Measurements from ENCODE around the gene ANO9. TPM values are rescaled to one million over a fixed set of nuclear protein-coding genes. Genes with fewer than 3 reads are reported as not detected.
"Not testable (repeated sequence)": the region's sequence is repeated elsewhere in the genome, so short reads cannot be mapped to it uniquely, and the experiment has no call there.

ANO9 gene
- total and polyA plus RNA-seq, 5 experiments from 2014 or later, result 4.8 to 78.6 (median 8.6) TPM

- Mint-ChIP-seq H3K36me3 (peaks cover 0 to 3% (median 0%) of the 10 kb centered on the region in 3 donors), H3K4me1 (peaks cover 9 to 44% (median 32%) of the 10 kb centered on the region in 4 donors), H3K27me3 (no peaks in the 10 kb centered on the region), H3K27ac (peak overlapping the region; percentile 91 to 97 (median 95)), H3K4me3 (peak overlapping the region; percentile 92 to 100 (median 98)), H3K9me3 (no peaks in the 10 kb centered on the region)
- DNase-seq (peak in 2 of 10 donors; percentile 2 to 13), ATAC-seq (peak in 1 of 2 donors; percentile 9)
- POLR2A ChIA-PET, result interaction anchor here (0.6 to 7.9 kb wide), 22 partner anchors 10 to 219 kb away, joined by 3 to 144 read pairs (median 4); partner anchors contain the start of genes ANO9, BET1L, HRAS and PTDSS2
Measured at GRCh38 chr11:416051-416756, 25.6 kb downstream of the ANO9 start.

- H3K27ac Mint-ChIP-seq, result peak overlapping the region; percentile 91 to 97 (median 95)
- peak in 2 of 10 donors; percentile 1 to 6 for DNase-seq
- H3K4me1 Mint-ChIP-seq, result peaks cover 9 to 44% (median 32%) of the 10 kb centered on the region in 4 donors
- peak in 1 of 2 donors; percentile 2 for ATAC-seq
- no peaks in the 10 kb centered on the region for H3K27me3 Mint-ChIP-seq
- peaks cover 0 to 3% (median 0%) of the 10 kb centered on the region in 3 donors for H3K36me3 Mint-ChIP-seq
- H3K4me3 Mint-ChIP-seq, result peak overlapping the region; percentile 92 to 100 (median 98)
- POLR2A ChIA-PET, result interaction anchor here (0.8 to 7.9 kb wide), 16 partner anchors 10 to 208 kb away, joined by 3 to 144 read pairs (median 6); partner anchors contain the start of genes ANO9, BET1L, HRAS and PGGHG
- no peaks in the 10 kb centered on the region for H3K9me3 Mint-ChIP-seq
Measured at GRCh38 chr11:415640-416041, 26.2 kb downstream of the ANO9 start.

GRCh38 chr11:414318-414857, 27.4 kb downstream of the ANO9 start:
- H3K4me1 Mint-ChIP-seq, result peaks cover 9 to 44% (median 33%) of the 10 kb centered on the region in 4 donors
- peak overlapping the region; percentile 91 to 97 (median 95) for H3K27ac Mint-ChIP-seq
- DNase-seq (peak in 3 of 10 donors; percentile 16 to 30 (median 19)), ATAC-seq (peak; percentile 36 to 38)
- peaks cover 0 to 3% (median 3%) of the 10 kb centered on the region in 3 donors for H3K36me3 Mint-ChIP-seq
- POLR2A ChIA-PET, result interaction anchor here (0.6 to 7.9 kb wide), 19 partner anchors 9 to 405 kb away, joined by 3 to 144 read pairs (median 4); partner anchors contain the start of genes ANO9, BET1L, PHRF1 and PNPLA2
- peak overlapping the region; percentile 92 to 100 (median 98) for H3K4me3 Mint-ChIP-seq
- no peaks in the 10 kb centered on the region for H3K9me3 Mint-ChIP-seq
- no peaks in the 10 kb centered on the region for H3K27me3 Mint-ChIP-seq

GRCh38 chr11:413120-414081, 28.4 kb downstream of the ANO9 start:
- peak overlapping the region; percentile 77 to 100 (median 86) for H3K4me3 Mint-ChIP-seq
- POLR2A ChIA-PET, result interaction anchor here (0.6 to 7.9 kb wide), 12 partner anchors 8 to 206 kb away, joined by 3 to 144 read pairs (median 12); partner anchors contain the start of genes ANO9, BET1L, HRAS and PHRF1
- peak overlapping the region; percentile 40 to 91 (median 82) for H3K27ac Mint-ChIP-seq
- H3K4me1 Mint-ChIP-seq, result peaks cover 12 to 44% (median 43%) of the 10 kb centered on the region in 4 donors
- no peaks in the 10 kb centered on the region for H3K9me3 Mint-ChIP-seq
- DNase-seq (peak in 3 of 10 donors; percentile 13 to 34 (median 27)), ATAC-seq (peak in 1 of 2 donors; percentile 4)
- peaks cover 0 to 3% (median 3%) of the 10 kb centered on the region in 3 donors for H3K36me3 Mint-ChIP-seq
- H3K27me3 Mint-ChIP-seq, result no peaks in the 10 kb centered on the region

- H3K4me3 Mint-ChIP-seq, result peak overlapping the region; percentile 77 to 100 (median 86)
- ATAC-seq (no peak), DNase-seq (peak in 1 of 10 donors; percentile 1)
- peak overlapping the region in 8 of 10 donors; percentile 9 to 90 (median 70) for H3K27ac Mint-ChIP-seq
- peaks cover 0 to 4% (median 3%) of the 10 kb centered on the region in 3 donors for H3K36me3 Mint-ChIP-seq
- H3K9me3 Mint-ChIP-seq, result no peaks in the 10 kb centered on the region
- no peaks in the 10 kb centered on the region for H3K27me3 Mint-ChIP-seq
- POLR2A ChIA-PET, result interaction anchor here (0.6 to 7.9 kb wide), 4 partner anchors 9 to 123 kb away, joined by 3 to 144 read pairs (median 4); partner anchors contain the start of genes HRAS and PTDSS2
- H3K4me1 Mint-ChIP-seq, result peaks cover 12 to 45% (median 41%) of the 10 kb centered on the region in 4 donors
Measured at GRCh38 chr11:412641-413119, 29.1 kb downstream of the ANO9 start.

GRCh38 chr11:411520-411919, 30.3 kb downstream of the ANO9 start:
- H3K27ac Mint-ChIP-seq, H3K9me3 Mint-ChIP-seq, H3K27me3 Mint-ChIP-seq, DNase-seq, H3K4me3 Mint-ChIP-seq, ATAC-seq, H3K36me3 Mint-ChIP-seq: not testable (repeated sequence)
- peaks cover 12 to 46% (median 40%) of the 10 kb centered on the region in 4 donors for H3K4me1 Mint-ChIP-seq
- POLR2A ChIA-PET, result interaction anchor here (0.6 to 7.9 kb wide), 3 partner anchors 10 to 204 kb away, joined by 3 to 144 read pairs (median 3); partner anchors contain the start of genes BET1L, PTDSS2 and RIC8A

GRCh38 chr11:410711-411110, 31.1 kb downstream of the ANO9 start:
- H3K4me1 Mint-ChIP-seq, result peaks cover 10 to 42% (median 34%) of the 10 kb centered on the region in 4 donors
- not testable (repeated sequence) for H3K9me3 Mint-ChIP-seq, H3K27me3 Mint-ChIP-seq, DNase-seq, ATAC-seq, H3K4me3 Mint-ChIP-seq, H3K36me3 Mint-ChIP-seq, H3K27ac Mint-ChIP-seq
- POLR2A ChIA-PET, result interaction anchor here (0.6 to 6.4 kb wide), 5 partner anchors 33 to 203 kb away, joined by 3 to 135 read pairs (median 3); partner anchors contain the start of genes BET1L, PTDSS2 and RIC8A

- DNase-seq (peak in 1 of 10 donors; percentile 3), ATAC-seq (no peak)
- Mint-ChIP-seq H3K27ac (peak overlapping the region in 3 of 10 donors; percentile 18 to 69 (median 37)), H3K4me3 (peak overlapping the region in 1 of 10 donors; percentile 4), H3K4me1 (peaks cover 12 to 45% (median 32%) of the 10 kb centered on the region in 4 donors), H3K27me3 (no peaks in the 10 kb centered on the region), H3K36me3 (peaks cover 0 to 9% (median 3%) of the 10 kb centered on the region in 3 donors), H3K9me3 (no peaks in the 10 kb centered on the region)
- POLR2A ChIA-PET, result interaction anchor here (0.7 to 6.4 kb wide), 4 partner anchors 32 to 94 kb away, joined by 3 to 135 read pairs (median 3); partner anchors contain the start of genes ANO9 and PTDSS2
Measured at GRCh38 chr11:409600-410483, 32.0 kb downstream of the ANO9 start.

- Mint-ChIP-seq H3K36me3 (peaks cover 0 to 9% (median 0%) of the 10 kb centered on the region in 3 donors), H3K27ac (peak overlapping the region in 5 of 10 donors; percentile 25 to 69 (median 53)), H3K27me3 (no peaks in the 10 kb centered on the region), H3K4me1 (peaks cover 10 to 42% (median 25%) of the 10 kb centered on the region in 4 donors), H3K4me3 (no peak overlapping the region), H3K9me3 (no peaks in the 10 kb centered on the region)
- no peak for ATAC-seq
- POLR2A ChIA-PET, result interaction anchor here (0.9 to 6.7 kb wide), 4 partner anchors 7 to 94 kb away, joined by 3 to 135 read pairs (median 52); partner anchors contain the start of genes ANO9, PTDSS2 and SIGIRR
- DNase-seq, result no peak
Measured at GRCh38 chr11:409008-409599, 32.7 kb downstream of the ANO9 start.
